ENCODE measurements around the gene KIF13A.
"Not testable (repeated sequence)": the region's sequence is repeated elsewhere in the genome, so short reads cannot be mapped to it uniquely, and the experiment has no call there.

KIF13A gene

GRCh38 chr6:17869010-17869752 lies 118.3 kb downstream of the KIF13A start:
- DNase-seq: no peak

GRCh38 chr6:17867880-17868279 lies 119.6 kb downstream of the KIF13A start:
- DNase-seq: no peak

- no peak for DNase-seq
These were observed 120.5 kb downstream of the KIF13A start for GRCh38 chr6:17866876-17867444.

- no peak for DNase-seq
These were observed 121.4 kb downstream of the KIF13A start for GRCh38 chr6:17865798-17866725.

DNA sequence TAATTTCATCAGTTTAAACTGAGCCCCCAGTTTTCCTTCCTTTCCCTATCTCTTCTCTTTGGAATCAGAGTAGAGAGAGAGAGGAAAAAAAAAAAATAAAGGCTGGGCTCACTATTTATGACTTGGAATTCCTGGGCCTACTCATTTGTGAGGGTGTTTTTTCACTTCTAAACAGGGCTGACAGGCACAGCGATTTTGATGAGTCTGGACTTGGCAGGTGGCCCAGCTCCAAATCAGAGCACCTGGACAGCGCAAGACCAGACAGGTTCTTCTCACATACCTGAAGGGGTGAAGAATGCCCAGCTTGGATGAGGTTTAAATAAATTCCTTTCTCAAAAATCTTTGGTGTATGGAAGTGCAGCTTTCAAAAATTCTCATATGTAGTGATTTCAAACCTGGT lies 122.2 kb downstream of the KIF13A start:
- DNase-seq: no peak

DNA sequence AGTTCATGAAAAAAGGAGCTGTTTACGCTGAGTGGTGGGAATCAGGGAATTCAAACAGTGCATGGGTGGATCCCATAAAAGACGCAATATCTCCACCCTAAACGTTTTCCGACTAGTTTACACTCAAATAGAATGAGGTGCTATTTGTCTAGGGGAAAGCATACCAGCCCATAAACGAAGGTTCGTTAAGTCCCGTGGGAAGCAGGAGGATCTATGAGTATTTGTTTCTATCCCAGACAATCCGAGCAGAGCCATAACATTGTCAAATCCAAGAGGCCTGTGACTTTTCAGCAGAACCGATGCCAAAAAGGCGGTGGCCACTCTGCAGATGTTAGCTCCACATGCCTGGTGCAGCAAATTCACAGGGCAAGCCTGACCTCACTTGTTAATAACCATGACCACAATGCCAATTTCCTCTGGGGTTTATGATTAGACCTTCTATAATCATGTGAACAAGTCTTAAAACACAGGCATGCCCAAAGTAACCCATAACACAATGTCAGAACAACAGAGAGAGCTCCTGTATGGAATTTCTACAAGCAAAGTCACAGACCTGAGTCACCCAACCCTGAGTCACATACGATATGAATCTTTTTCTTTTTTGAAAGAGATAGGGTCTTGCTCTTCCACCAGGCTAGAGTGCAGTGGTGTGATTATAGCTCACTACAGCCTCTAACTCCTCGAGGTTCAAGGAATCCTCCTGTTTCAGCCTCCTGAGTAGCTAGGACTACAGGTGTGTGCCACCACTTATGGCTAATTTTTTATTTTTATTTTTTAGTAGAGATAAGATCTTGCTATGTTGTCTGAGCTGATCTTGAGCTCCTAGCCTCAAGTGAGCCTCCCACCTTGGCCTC lies 123.3 kb downstream of the KIF13A start:
- DNase-seq: no peak

DNA sequence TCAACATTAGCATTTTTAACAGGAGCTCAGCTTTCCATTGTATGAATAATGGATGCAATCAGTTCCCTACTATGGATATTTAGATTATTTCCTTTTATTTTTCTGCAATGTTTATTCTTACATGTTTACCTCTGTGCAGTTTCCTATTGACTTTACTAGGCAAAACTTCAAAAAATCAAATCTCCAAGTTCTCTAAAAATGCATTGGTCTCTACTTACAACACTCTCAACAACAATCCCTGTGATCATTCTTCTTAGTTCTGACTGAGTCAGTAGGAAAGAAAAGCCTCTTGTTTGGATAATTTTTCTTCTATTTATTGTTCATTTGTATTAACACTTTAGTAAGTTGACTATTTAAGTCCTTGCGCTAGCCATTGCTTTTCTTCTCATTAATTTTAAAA lies 126.1 kb downstream of the KIF13A start:
- no peak for DNase-seq

- no peak for DNase-seq
These were observed 127.6 kb downstream of the KIF13A start for GRCh38 chr6:17859846-17860245.

- DNase-seq: no peak
These were observed 128.9 kb downstream of the KIF13A start for GRCh38 chr6:17858584-17858983.

- DNase-seq: not testable (repeated sequence)
These were observed 130.2 kb downstream of the KIF13A start for GRCh38 chr6:17857188-17857587.

- no peak for DNase-seq
These were observed 131.1 kb downstream of the KIF13A start for GRCh38 chr6:17856306-17856705.

DNA sequence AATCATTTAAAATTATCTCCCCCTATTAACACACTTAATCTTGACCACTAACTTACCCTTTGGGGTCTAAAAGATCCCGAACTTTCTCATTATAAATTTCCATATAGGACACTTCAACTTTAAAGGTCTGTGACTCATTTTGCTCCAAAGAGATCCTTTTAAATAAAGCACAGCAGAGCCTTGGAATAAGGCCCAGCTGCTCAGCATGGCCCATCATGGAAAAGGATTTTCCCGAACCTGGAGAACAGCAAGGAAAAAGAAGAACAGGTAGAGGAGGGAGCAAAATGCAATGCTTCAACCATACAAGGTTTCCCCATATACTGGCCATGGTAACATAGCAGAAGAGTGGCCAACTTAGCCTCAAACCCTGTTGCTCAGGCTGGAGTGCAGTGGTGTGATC lies 132.1 kb downstream of the KIF13A start:
- no peak for DNase-seq

DNA sequence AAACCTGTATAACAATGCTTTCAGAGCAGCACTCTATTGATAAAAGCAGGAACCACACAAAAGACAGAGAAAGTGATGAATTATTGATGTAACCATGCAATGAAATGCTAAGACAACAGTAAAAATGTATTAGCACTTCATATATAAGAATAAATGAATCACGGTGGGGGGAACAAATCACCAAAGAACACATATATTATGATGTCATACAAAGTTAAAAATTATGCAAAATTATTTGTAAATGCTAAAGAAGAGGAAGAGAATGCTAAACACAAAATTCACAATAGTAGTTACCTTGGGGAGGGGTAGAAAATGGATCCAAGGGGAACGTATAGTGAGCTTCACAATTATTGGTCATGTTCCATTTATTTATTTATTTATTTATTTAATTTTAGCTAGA lies 133.9 kb downstream of the KIF13A start:
- no peak for DNase-seq

- DNase-seq: no peak
These were observed 135.7 kb downstream of the KIF13A start for GRCh38 chr6:17851720-17852161.

DNA sequence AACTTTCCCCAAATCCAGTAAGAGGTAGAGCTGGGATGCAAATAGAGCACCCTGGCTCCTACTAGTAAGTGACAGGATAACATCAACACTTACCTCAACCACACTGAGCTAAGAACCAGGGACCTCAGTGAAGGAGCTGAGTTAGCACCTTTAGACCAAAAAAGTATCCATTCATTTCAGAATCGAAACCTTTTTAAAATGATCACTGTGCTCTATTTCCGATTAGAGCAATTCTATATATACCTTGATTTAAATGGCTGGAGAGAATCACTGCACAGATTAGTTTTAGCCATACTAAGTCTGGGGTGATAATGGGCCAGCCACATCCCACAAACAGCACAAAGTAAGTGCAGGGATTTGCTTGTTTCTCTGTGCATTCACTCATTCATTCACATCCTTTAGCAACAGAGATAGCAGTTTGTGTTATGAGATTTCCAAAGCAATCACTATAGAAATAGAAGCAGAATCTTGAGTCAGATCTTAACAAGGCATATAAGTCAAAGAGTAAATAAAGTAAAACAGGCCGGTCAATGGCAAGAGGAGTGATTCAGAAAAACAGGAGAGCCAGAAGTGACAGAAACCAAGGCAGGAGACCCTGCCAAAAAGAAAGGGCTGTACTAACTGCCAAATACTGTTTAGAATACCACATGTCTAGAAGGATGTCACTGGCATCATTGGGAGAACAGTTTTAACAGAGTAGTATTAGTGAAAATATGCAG lies 136.3 kb downstream of the KIF13A start:
- no peak for DNase-seq

GRCh38 chr6:17850281-17850680 lies 137.2 kb downstream of the KIF13A start:
- DNase-seq: no peak

- no peak for DNase-seq
These were observed 140.2 kb downstream of the KIF13A start for GRCh38 chr6:17847203-17847760.

DNA sequence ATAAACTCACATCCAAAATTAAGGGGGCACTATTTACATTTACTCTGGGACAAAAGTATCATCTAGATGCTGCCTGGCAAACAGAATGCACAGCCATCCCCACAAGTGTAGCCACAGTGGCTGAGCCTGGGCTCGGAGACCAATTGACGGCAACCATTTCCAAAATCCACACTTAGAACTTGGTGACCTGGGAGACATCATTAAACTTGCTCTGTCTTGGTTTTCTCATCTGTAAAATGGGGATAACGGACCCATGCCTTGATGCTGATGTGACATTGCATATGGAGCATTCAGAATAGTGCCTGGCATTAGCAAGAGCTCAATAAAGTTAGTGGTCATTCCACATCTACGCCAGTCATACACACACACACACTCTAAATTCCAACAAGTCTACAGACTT lies 140.7 kb downstream of the KIF13A start:
- no peak for DNase-seq

DNA sequence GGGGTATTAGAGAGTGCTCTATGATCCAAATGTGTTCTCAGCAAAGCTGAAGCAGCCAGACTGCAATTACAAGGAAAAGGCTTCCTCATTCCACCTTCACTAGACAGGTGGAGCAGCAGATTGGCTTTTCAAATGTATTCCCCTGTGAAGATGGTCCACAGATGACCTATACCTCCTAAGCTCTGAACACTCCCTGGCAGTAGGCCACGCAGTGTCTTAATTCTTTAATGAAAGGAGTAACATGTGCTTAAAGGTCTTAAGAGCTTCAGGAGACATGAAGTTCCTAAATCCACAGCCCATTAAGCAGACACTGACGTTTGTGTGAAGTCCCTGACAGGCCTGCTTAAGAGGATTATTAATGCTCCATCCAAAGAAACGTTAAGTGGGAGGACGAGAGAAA lies 141.8 kb downstream of the KIF13A start:
- no peak for DNase-seq

DNA sequence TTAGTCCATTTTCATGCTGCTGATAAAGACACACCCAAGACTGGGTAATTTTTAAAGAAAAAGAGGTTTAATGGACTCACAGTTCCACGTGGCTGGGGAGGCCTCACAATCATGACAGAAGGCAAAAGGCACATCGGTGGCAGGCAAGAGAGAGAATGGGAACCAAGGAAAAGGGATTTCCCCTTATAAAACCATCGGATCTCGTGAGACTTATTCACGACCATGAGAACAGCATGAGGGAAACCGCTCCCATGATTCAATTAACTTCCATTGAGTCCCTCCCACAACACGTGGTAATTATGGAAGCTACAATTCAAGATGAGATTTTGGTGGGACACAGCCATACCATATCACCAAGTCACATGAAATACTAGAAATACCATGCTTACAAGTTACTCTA lies 142.5 kb downstream of the KIF13A start:
- DNase-seq: not testable (repeated sequence)

DNA sequence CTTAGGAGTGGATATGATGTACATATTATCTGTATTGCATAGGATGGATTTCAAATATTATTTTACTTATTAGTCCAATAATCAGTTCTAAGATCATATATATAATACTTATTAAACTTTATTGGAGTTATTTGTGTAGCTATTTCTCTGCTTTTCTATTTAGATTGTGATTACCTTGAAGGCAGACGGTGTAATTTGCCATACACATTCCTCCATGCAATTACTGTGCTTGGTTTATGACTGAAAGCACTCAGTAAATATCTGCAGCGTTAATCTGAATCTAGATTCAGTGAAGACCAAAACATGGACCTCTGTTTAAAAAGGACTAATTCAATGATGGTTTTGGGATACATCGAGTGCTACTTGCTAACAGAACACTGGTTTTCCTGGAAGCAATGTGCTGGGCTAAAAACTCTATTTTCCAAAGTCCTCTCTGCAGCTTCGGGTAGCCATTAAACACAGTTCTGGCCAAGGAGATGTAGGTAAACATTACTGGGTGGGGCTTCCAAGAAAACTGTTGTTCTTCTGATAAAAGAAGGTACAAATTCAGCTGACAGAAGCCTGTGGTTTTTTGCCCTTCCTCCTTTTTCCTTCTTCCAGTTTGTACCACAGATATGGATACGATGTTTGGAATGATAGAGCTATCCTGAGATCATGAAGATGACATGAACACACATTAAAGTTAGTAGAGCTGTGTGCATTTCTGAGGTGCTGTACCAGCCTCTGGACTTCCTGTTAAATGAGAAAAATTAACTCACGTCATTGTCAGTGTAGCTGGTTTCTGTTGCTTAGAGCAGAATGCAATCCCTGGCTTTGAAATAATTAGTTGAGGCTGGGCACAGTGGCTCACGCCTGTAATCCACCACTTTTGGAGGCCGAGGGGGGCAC lies 144.3 kb downstream of the KIF13A start:
- DNase-seq: no peak

Measured in CD4-positive, alpha-beta T cell treated with Interleukin-4 for 4 hours (primary cell).